HS-5 (cell line): ENCODE measurements around the gene NPIPB8.
"Not testable (repeated sequence)": the region's sequence is repeated elsewhere in the genome, so short reads cannot be mapped to it uniquely, and the experiment has no call there.

Experiments used
- DNase-seq: peaks from one replicate; pipeline ENCODE4 v3.0.0-alpha.2; 2012; ENCODE audit warnings: low read depth

Gene NPIPB8

DNA sequence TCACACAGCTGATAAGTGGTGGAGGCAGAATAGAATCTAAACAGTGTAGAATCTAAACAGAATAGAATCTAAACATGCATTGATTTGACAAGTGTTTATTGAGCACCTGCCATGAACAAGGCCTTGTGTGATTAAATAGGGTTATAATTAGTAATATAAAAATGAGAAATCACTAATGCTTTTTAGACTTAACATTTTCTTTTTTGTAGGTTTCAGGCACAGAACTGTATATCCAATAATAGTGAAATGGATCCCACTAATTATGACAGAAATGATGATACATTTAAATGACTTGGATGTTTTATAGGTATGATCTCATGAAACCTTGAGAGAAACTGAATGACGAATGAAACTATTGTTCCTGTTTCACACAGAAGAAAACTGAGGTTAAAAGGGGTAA, at the start of gene NPIPB8:
NPIPB8 (plus strand) TSS at position 301 of the 400 bp plus-strand sequence. CDS start 296 bp downstream, outside the sequence.
- not testable (repeated sequence) for DNase-seq

GRCh38 chr16:28589069-28589468, 48.8 kb upstream of the NPIPB8 start:
- DNase-seq: no peak

DNA sequence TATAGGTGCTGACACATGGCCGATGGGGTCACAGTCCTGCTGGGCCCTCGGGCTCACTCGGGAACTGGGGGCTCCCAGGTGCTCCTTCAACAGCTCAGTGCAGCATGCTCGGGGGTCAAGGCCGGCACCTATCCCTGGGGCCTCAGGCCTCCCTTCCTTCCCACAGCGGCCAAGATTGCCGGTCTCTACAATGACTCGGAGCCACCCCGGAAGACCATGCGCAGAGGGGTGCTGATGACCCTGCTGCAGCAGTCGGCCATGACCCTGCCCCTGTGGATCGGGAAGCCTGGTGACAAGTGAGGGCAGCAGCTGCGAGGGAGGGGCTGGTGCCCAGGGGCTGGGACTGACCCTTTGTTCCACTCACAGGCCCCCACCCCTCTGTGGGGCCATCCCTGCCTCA, 47.9 kb upstream of the NPIPB8 start:
- DNase-seq: no peak

DNA sequence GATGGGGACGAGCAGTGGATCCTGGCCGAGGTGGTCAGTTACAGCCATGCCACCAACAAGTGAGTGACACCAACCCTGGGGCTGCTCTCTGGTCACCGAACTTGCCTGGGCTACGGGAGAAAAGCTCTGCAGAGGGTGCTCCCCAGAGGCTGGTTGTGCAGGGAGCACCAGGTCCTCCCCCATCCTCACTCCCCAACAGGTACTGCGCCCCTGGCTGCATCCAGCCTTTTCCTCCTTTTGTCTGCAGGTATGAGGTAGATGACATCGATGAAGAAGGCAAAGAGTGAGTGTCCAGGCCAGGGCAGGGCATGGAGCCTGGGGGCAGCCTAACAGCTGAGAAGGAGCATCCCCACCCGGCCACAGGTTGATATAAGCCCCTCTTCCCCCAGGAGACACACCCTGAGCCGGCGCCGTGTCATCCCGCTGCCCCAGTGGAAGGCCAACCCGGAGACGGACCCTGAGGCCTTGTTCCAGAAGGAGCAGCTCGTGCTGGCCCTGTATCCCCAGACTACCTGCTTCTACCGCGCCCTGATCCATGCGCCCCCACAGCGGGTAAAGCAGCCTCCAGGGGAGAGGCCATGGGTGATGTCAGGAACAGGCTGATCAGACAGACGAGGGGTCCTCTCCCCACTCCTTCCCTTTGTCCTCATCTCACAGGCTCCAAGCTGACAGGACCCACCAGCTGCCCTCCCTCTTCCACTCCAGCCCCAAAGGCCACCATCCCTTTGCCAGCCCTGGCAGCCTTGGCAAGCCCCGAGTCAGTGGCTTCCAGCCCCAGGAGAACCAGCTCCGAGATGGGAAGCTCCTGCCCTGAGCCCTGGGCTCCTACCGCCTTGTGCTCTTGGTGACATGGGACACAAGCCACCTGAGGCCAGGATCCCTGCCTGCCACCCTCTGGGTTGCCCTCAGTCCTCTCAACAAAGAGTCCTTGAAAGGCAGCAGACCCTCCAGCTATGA, 47.2 kb upstream of the NPIPB8 start:
- DNase-seq: no peak

- no peak for DNase-seq
Observed at GRCh38 chr16:28591355-28591754, 46.5 kb upstream of the NPIPB8 start.

DNA sequence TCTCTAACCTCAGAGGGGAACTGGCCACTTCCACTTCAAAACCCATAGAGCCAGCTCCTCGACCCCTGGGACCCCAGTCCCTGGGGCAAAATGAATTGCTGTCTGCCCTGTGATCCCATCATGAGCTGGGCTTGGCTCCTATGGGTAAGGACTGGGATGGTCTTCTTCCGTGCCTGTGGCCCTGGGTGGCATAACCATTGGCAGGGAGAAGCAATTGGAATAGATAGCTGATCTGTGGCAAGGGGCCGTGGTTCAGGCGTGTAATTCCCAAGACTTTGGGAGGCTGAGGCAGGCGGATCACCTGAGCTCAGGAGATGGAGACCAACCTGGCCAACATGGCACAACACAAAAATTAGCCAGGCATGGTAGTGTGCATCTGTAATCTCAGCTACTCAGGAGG, 45.4 kb upstream of the NPIPB8 start:
- DNase-seq: no peak

- no peak for DNase-seq
Observed at GRCh38 chr16:28592979-28593553, 44.8 kb upstream of the NPIPB8 start.

GRCh38 chr16:28595451-28595850, 42.4 kb upstream of the NPIPB8 start:
- not testable (repeated sequence) for DNase-seq

DNA sequence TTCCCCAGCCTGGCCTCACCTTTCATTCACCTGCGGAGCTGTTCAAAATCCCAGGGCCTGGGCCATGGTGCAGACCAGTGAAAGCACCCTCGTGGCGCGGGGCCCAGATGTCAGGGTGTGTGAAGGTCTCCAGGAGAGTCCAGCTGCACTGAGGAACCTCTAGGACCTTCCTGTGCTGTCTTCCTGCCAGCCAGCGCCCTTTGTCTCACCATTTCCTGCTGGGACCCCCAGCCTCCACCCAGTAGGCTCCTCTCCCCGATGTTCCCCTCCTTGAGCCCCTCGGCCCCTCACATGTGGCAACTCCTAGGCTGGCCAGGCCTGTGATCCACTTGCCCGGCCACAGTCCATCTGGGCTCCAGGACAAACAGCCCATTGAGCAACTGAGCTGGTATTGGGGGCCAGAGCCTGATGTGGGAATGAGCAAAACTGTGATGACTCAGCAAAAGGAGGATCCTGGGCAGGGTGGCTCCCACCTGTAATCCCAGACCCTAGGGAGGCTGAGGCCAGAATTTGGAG, 41.7 kb upstream of the NPIPB8 start:
- no peak for DNase-seq

GRCh38 chr16:28596840-28597691, 40.8 kb upstream of the NPIPB8 start, which contains the start of gene SULT1A2:
Gene SULT1A2 (minus strand): TSS chr16:28597050. CDS start chr16:28595930, 1,120 bp downstream.
- no peak for DNase-seq

DNA sequence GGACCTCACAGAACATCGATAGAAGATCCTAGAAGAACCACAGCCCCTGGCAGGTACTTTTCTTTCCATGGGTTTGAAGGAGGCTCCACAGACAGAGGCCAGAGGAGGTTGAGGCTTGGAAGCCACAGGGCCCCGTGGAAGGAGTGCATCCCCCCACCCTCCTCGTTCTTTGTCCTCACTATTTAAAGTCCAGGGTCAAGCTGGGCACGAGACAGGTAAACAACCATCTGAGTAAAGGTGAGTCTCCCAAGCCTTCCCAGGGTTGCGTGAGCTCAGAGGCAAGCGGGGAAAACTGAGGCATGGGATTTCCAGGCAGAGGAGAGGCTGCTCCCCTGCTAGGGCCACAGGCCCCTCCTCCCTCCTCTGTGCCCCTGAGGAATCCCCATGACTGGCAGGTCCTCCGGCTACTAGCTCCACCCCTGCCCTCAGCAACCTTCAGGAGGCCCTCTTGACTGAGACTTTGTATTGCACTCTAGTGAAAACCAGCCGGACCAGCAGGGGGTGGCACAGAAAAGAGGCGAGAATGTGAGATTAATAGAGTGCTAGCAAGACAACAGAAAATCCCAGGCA, 40.1 kb upstream of the NPIPB8 start:
- no peak for DNase-seq

- DNase-seq: not testable (repeated sequence)
Observed at GRCh38 chr16:28599377-28600285, 38.2 kb upstream of the NPIPB8 start.

DNA sequence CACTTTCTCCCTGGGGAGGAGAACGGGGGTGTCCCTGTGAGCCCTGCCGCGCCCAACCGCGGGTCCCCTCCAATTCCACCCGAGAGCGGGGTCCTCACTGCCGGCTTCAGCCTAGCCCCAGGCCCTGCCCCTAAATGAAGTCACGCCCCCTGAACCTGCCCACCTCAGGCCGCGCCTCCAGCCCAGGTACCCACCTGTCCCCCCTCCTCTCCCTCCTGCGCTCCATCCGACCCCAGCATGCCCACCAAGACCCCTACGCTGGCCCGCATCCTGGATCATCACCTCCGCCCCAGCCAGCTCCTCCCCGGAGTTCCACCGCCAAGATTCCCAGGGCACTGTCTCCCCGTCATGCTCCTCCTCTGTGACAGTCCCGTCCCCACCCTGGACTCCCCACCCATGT, 36.9 kb upstream of the NPIPB8 start:
- DNase-seq: not testable (repeated sequence)

- not testable (repeated sequence) for DNase-seq
Observed at GRCh38 chr16:28601589-28601988, 36.3 kb upstream of the NPIPB8 start.

GRCh38 chr16:28602062-28602461, 35.8 kb upstream of the NPIPB8 start:
- not testable (repeated sequence) for DNase-seq

GRCh38 chr16:28602529-28602928, 35.3 kb upstream of the NPIPB8 start:
- DNase-seq: no peak

GRCh38 chr16:28603381-28604185, 34.3 kb upstream of the NPIPB8 start:
- DNase-seq: no peak

GRCh38 chr16:28604186-28604565, 33.7 kb upstream of the NPIPB8 start:
- DNase-seq: no peak

DNA sequence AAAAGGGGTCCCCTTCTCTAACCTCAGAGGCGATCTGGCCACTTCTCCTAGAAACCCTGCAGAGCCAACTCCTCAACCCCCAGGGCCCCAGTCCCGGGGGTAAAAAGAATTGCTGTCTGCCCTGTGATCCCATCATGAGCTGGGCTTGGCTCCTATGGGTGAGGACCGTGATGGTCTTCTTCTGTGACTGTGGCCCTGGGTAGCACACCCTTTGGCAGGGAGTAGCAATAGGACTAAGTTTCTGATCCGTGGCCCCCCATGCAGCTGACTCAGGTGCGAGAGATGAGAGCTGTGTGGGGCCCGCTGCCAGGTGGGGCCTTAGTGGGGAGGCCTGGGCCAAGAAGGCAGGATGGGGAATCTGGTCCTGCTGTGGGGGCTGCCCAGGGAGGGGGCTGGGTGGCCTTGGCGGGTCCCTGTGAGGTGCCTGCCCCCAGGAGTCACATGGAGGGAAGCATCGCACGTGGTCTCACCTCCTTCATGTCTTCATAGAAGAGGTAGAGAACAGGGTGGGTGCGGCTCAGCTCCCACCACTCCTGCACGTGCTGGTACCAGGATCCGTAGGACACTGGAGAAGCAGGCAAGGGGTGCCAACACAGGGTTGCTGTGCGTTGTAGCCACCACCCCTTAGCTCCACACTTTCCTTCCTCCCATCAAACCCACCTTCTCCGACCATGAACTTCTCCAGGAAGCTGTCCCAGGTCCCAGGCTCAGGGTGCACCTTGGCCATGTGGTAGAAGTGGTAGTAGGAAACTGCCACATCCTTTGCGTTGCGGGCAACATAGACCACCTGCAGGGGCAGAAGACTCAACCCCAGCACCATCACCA, 31.4 kb upstream of the NPIPB8 start:
- DNase-seq: no peak
